ENCODE results near the gene CCDC74A.
"Not testable (repeated sequence)": the region's sequence is repeated elsewhere in the genome, so short reads cannot be mapped to it uniquely, and the experiment has no call there.

CCDC74A gene

DNA sequence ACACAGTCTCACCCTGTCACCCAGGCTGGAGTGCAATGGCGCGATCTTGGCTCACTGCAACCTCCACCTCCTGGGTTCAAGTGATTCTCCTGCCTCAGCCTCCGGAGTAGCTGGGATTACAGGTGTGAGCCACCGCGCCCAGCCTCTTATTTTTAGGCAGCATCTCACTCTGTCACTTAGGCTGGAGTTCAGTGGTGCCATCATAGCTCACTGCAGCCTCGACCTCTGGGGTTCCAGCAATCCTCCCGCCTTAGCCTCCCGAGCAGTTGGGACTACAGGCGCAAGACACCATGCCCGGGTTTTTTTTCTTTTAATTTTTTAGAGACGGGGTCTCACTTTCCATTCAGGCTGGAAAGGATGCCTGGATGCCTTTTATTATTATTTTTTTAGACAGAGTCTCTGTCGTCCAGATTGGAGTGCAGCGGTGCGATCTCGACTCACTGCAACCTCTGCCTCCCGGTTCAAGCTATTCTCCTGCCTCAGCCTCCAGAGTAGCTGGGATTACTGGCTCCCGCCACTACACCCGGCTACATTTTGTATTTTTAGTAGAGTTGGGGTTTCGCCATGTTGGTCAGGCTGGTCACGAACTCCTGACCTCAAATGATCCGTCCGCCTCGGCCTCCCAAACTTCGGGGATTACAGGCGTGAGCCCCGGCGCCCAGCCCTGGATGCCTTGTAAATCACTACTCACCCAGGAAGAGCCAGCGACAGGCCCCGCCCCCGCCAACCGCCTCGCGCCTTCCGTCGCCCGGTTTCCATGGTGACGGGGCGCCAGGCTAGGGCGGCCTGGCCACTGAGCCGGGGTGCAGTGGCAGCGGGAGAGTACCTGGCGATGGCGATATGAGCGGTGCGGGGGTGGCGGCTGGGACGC lies at the start of gene CCDC74A:
Gene CCDC74A, plus strand, starts transcription at position 758 of the 871 bp plus-strand sequence. Its CDS starts 83 bp downstream, at position 841.
- DNase-seq (ENCODE audit: low read depth) = peak; percentile 79

DNA sequence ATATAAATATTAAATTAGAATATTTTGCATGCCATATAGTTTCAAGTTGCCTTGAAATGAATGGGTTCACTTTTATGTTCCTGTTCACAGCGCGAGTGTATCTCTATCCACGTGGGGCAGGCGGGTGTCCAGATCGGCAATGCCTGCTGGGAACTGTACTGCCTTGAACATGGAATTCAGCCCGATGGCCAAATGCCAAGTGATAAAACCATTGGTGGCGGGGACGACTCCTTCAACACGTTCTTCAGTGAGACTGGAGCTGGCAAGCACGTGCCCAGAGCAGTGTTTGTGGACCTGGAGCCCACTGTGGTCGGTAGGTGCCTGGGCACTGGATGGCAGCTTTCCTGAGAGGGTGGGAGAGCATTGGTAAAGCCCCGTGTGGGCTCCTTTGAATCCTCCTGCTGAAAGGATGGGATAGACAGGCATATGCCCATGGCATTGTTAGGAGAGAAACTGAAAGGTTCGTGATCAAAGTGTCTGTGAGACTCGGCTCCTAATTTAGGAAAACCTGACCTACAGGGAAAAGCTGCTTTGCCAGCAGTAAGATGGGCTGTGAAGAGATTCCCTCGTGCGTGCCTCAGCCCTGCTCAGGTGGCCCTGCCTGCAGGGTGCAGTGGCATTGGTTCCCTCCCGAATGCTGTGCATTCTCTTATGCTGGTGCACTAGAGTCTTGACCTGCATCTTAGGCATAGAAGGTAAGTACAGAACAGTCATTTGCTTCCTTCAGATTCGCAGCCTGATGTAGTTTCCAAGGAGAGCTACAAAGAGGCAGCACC lies 49.4 kb upstream of the CCDC74A start:
- not testable (repeated sequence) for DNase-seq (ENCODE audit: low read depth)

DNA sequence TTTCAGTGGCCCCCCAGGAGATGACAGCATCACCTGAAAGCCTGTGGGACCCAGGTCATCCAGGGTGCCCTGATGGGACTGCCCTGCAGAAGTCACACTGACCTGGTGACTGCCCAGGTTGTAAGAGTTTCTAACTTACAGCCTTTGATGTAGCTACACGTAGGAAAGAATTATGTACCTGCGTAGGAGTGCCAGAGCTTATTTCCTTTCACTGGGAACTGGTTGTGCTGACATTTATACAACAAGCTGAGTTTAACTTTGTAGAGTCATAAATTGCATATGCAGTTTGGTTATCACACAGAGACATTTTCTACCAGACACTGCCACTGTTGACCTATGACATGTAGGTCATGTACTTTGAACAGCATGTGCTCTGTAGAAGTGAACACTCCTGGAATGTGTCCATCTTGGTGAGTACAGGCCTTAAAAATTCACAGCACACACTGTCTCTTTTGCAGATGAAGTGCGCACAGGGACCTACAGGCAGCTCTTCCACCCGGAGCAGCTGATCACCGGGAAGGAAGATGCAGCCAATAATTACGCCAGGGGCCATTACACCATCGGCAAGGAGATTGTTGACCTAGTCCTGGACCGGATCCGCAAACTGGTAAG lies 48.7 kb upstream of the CCDC74A start:
- not testable (repeated sequence) for DNase-seq (ENCODE audit: low read depth)

DNA sequence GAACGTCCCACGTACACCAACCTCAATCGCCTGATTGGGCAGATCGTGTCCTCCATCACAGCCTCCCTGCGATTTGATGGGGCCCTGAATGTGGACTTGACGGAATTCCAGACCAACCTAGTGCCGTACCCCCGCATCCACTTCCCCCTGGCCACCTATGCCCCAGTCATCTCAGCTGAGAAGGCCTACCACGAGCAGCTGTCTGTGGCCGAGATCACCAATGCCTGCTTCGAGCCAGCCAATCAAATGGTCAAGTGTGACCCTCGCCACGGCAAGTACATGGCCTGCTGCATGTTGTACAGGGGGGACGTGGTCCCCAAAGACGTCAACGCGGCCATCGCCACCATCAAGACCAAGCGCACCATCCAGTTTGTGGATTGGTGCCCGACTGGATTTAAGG lies 47.3 kb upstream of the CCDC74A start:
- not testable (repeated sequence) for DNase-seq (ENCODE audit: low read depth)

DNA sequence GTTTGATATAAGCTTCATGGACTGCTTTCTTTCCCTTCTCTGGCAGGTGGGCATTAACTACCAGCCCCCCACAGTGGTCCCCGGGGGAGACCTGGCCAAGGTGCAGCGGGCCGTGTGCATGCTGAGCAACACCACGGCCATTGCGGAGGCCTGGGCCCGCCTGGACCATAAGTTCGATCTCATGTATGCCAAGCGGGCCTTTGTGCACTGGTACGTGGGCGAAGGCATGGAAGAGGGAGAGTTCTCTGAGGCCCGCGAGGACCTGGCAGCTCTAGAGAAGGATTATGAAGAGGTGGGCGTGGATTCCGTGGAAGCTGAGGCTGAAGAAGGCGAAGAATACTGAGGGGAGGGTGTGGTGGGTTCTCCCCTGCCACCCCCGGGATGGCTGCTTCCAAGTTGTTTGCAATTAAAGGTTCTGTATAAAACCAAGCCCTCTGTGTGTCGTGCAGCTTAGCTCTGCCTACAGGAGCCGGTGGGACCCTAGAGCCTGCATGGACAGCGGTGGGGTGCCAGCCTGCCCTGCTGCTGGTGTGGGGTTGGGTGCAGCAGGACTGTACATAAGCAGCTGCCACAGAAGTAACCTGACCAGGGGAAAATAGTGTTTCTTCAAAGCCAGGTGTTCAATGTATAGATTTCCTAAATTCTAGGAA lies 45.1 kb upstream of the CCDC74A start:
- DNase-seq (ENCODE audit: low read depth) = not testable (repeated sequence)

DNA sequence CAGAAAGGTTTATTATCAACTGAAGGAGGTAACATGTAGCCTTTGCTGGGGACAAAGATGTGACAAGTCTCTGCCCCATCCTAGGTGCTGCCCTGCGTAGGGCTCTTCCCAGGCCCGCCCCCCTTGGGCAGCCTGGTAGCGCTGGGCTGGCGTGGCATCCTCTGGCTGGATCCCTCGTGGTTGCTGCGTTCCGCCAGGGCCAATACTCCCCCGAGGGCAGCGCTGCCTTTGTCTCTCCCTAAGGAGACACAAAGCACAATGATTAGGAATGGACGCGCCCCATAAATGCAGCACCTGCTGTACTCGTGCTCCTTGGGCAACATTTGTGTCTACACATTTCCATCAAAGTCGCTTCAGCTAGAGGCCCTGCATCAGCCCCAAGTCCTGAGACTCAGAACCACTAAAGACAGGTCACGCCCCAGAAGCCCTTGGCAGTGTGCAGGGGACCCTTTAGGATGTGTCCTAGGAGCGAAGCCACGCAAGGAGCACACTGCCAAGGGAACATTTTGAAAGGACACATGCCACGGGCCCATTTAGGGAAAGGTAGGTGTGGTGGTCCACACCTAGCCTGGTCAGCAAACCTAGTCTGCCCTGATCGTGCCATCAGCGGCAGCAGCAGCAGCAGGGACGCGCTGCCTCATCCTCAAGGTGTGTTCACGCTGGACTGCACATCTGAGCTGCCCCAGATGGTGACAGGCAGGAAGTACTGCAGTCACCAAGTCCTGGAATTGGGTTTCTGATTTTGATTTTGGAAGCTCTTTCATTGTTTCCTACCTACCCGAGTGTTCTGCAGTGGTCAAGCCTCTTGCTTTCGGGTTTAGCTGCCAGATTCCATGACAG lies 43.5 kb upstream of the CCDC74A start:
- not testable (repeated sequence) for DNase-seq (ENCODE audit: low read depth)

DNA sequence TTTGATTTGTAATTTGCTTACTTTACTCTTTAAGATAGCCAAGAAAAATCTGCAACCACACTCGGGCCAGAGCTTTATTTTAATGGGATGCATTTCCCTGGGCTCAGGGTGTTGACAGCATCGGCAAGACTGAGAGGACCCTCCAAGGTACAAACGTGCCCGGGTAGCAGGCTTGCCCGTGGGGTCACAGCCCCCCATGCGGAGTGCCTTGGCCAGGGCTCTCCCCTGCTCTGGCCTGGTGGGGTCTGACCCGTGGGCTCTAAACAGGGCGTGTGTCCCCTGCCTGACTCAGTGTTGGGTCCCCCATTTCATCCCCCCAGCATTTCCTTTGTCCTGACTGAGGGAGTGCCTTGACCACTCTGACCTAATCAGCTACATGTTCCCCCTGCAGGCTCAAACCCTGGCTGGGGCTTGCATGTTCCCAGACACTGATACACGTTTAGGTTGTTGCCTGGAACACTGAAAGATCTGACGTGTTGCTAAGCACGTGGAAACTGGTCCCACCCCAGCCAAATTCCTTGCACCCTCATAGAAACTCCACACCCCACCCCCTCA lies 42.7 kb upstream of the CCDC74A start:
- not testable (repeated sequence) for DNase-seq (ENCODE audit: low read depth)

DNA sequence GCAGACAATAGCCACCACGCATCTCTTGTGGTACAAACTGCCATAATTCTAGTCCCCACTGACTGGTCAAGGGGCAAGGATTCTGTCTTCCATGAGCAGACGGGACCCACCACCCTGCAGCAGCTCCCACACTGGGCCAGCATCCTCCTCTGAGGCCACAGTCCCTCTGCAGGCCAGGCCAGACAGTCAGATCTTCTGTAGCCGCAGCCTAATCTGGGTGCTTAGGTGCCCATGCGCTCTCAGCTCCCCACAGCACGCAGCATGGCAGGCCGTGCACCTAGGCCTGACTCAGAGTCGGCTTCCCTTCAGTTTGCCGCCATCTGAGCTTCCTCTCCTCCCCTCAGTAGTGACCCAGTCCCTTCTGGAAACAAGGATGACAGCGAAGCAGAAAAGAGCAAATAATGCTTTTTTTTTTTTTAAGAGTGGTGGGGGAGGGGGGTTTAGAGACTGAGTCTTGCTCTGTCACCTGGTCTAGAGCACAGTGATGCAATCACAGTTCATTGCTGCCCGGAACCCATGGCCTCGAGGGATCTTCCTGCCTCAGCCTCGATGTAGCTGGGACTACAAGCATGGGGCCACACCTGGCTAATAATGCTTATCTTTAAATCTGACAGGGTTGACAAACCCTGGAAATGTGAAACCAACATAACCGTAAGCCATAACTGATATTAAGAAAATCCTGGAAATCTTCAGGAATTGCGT lies 41.3 kb upstream of the CCDC74A start:
- not testable (repeated sequence) for DNase-seq (ENCODE audit: low read depth)

DNA sequence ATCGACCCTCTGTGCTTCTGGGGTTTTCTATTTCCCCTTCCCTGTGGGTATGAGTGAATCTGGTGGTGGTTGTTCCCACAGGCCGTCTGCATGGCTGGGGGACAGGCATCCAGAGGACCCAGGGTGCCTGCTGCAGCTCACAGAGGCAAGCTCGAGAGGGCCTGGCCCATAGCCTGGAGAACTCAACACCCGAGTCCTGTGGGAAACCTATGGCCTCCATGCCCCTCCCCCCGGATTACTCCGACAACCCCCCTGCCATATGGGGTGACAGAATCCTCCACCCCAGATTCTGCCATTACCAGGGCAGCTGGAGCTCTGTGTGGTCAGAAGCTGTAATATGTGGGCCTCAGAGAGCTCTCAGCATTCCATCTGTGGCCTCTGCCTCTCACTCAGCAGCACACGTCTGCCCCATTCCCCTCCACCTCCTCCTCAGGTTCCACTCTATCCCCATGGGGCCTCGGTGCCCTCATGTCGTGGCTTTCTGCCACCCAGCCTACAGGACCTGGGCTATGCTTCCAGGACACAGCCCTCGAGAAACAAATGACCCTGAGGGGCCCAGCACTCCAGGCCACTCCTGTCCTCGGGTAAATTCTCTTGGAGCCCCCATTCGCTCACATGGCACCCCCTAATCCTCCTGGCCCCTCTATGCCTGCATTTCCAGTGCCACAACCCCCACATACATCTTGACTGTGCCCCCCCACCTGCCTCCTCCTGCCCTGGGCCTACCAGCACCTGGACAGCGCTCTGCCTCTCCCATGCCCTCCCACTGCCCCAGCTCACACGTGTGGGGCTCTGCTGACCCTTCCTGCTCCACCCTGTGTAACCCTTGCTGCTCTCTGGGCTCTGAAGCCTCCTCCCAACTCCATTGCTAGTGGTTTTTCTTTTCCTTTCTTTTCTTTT lies 39.1 kb upstream of the CCDC74A start:
- DNase-seq (ENCODE audit: low read depth) = no peak

DNA sequence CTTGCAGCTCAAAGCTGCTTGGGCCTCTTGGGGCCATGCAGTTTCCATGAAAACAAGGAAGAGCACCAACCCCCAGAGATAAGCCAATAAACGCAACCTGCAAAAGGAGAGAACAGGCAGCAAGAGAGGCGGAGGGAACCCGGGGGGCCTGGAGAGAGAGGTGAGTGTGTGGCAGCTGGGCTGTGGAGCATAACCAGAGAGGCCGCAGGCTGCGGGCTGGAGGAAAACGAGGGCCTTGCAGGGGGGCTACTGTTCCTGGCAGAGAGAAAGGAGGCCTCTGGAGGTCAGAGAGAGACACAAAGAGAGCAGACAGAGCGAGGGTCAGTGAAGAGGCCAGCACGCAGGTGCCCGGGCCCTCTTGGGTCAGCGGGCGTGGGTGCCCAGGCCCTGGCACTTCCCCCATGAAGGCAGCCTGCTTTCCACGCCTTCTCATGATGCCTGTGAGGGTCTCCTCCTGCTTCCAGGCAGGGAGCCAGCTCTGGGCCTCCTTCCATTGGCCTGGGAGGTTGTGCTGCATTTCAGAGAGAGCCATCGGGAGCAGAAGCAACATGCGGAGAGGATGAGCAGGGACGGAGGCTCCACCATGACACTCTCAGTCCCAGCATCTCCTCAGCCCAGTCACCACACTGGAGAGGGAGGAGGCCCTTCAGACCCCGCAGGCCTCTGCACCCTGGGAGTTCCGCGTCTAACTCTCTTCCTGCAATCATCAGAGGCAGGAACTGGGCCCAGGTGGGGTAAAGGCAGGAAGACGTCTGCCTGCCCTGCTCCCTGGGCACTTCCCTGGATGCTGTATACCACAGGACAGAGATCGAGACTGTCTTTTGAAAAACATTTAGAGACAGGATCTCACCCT lies 36.8 kb upstream of the CCDC74A start:
- not testable (repeated sequence) for DNase-seq (ENCODE audit: low read depth)

DNA sequence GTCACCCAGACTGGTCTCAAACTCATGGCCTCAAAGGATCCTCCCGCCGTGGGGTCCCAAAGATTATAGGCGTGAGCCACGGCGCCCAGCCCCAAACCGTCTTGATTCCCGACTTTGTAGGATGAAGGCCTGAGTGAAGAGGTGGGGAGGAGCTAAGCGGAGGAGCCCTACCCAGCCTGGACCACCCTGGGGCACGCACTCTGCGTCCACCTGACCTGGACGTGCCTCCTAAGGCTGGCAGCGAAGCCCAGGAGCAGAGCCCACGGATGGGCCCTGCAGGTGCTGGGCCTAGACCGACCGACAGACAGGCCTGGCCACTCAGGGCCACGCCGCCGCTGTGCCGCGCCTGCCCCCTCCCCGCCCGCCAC lies 36.2 kb upstream of the CCDC74A start:
- peak; percentile 12 for DNase-seq (ENCODE audit: low read depth)

DNA sequence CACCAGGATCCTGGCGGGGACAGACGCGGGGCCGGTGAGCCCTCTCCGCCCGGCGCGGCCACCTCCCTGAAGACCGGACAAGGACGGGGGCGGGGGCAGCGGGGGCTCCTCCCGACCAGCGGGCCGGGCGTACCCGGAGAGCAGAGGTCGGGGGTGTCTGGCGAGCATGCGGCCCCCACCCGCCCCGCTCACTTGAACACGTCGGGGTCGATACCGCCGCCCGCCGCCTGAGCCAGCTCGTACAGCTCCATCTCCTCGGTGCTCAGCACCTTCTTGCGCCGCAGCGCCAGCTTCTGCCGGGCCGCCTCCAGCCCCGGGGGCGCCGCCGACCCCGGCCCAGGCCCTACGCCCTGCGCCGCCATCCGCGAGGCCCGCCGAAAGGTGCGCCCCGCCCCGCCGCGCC lies 35.7 kb upstream of the CCDC74A start, which contains the start of gene MZT2A:
Gene MZT2A, minus strand, starts transcription at position 383 of the 403 bp plus-strand sequence. Its CDS starts 21 bp downstream, at position 362.
- DNase-seq (ENCODE audit: low read depth) = not testable (repeated sequence)

DNA sequence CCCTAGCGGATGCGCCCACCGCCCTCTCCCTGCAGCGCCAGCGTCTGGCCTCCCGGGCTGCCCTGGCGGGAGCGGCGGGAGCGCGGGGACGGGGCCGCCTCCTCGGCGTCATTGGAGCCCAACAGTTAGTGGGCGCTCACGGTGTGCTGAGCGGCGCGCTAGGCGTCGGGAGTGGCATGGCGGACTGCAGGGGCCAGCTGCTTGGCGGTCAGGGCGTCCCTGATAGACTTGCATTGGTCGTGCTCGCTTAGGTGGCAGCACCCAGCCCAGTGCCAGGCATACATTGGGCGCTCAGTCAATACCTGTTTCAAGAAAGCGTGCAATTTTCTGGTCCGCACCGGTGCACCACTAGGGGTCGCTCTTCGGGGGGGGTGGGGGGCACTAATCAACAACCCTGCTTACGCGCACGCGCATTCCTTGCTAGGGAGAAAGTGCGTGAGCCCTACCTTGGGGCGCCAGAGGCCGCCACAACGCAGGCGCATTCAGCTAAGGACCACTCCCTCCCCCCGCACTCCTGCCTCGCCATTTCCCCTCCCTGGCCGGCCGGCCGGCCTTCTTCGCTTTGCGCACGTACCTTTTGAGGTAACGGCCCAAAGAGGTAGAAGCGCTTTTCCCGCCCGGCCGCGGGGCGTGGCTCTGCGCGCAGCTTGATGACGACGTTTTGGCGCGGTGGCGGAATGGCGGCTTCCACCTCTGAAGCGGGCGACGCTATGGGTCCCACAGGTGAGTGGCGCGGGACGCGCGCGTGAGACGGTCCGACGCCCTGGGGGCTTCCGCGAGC lies 35.1 kb upstream of the CCDC74A start:
- DNase-seq (ENCODE audit: low read depth) = peak; percentile 93

DNA sequence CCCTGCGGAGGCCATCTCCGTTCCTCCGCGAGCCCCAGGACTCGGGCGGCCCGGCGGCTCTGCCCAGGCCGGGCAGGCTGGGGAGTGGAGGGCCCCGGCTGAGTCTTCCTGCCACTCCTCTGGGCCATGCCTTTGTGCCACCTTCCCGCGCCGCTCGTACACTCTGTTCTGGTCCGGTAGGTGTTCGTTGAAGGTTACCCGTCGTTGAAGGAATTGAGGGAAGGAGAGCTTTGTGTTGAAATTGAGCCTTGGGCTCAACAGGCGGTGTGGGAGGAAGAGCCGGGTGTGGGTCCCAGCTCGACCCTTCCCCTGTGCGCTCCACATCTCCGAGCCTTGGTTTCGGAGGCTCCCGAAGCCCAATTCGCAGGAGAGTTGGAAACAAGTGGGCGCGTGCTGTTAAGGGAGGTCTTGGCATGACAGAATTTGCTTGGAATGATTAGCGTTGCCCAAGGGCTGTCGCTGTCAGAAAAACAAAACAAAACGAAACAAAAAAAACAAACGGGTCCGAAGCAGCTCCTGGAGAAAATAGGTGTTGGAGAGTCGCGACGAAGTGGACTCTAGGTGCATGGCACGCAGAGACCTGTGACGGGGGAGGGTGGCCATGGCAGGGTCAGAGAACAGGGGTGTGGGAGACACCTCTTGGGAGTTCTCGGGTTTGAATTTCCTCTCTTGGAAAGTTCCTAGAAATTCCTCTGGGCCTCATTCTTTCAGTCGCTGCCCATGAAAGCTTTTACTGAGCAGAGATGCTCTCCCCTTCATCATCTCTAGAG lies 34.3 kb upstream of the CCDC74A start:
- no peak for DNase-seq (ENCODE audit: low read depth)

DNA sequence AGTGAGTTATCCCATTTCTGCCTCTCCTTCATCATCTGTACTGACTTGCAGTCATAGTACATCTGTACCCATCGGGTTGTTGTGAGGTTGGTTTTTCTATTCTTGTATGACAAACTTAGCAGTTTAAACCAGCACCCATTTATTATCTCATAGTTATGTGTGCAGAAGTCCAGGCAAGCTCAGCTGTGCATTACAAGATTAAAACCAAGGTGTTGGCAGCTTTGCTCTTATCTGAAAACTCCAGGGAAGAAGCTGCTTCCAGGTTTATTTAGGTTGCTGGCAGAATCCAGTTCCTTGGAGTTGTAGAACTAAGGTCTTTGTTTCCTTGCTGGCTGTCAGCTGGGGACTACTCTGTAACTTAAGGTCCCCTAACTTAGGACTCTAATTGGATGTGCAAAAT lies 32.2 kb upstream of the CCDC74A start:
- not testable (repeated sequence) for DNase-seq (ENCODE audit: low read depth)

DNA sequence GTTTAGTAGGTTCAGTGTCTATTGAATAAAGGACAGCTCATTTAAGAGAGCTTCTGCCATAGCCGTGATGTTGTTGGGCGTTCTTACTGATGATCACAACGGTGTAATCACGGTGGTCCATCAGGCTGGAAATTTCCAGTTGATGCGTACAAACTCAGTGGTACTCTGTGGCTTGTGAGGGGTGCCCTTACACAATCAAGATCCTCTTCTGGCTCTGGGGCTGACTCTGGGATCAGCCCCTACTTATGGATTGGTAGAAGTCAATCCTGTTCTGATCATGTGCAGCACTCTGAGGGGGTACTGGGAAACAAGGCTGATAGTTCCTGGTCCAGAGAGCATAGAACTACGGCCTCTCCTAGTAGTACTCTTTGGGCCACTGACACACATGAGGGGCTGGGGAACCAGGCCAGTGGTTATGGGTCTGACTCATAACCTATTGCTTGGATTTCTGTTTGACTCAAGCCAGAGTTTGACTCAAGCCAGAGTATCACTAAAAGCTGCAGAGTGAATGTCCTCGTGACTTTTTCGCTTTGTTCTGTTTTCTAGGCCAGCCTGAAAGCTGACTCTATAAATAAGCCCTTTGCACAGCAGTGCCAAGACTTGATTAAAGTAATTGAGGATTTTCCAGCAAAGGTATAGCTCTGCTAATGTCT lies 29.2 kb upstream of the CCDC74A start:
- DNase-seq (ENCODE audit: low read depth) = peak; percentile 25

Data from activated T-cell treated with anti-CD3 and anti-CD28 coated beads for 48 hours (primary cell).